Posterior cingulate gyrus (tissue), 11 donors: ENCODE results near the gene CUL1.
A peak's percentile ranks its signal among the peaks of the same experiment; 100 is the strongest.

ENCODE experiments used
- DNase-seq, 10 donors: peaks; one replicate each; pipeline versions ENCODE4 v3.0.0 to v3.0.0-alpha.2; 2020 to 2021; ENCODE audit warnings: mixed read lengths in 3 of 10
- intact Hi-C: fragments of 100-400 bp; cut with DNase I; formaldehyde crosslinking; loops from one replicate; pipeline ENCODE4 v1.15.1; 2023

CUL1 gene

DNA sequence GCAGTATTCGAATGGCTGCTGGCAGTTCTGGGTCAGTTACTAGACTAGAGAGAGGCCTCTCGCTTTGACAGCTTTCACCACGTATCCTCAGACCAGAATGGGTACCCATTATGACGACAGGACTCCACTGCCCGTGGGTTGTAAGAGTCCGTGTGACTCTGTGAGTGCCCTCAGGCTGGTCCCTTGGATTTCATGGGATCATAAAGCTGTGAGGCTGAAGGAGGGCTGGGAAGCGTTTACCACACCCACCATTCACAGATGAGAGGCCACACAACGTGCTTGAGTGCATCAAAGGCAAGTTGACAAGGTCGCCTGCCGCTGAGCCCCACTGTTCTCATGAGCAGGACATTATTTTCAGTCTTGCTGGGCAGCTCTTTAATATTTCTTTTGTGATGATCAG, 98.1 kb downstream of the CUL1 start:
- DNase-seq = no peak
- intact Hi-C loops = no loop called here

DNA sequence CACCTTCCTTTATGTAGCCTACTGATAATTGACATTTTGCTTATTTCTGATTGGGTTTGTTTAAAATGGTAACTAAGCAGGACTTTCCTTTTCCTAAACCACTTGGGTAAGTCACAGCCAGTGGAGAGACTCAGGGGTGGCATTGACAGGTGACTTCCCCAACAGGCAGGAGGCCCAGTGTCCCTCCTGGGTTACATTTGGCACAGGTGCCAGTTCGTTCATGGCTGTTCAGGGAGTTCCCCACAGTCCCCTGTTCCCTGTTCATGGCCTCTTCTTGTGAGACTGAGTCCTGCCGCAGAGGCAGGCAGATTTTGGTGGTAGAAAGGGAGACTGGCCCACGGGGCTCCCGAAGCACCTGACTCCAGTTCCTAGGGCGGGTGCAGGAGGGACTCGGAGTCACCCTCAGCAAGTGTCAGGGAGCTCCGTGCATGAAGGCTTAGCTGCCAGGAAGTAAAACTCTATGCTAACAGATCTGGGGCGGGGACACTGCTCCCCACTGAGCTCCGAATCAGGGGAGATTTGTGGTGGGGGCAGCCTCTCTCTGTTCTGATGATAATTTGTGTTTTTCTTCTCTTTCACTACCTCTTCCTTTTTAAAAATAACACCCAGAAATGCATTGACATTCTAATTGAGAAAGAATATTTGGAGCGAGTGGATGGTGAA, 101.3 kb downstream of the CUL1 start:
- intact Hi-C loops = no loop called here
- DNase-seq = no peak

DNA sequence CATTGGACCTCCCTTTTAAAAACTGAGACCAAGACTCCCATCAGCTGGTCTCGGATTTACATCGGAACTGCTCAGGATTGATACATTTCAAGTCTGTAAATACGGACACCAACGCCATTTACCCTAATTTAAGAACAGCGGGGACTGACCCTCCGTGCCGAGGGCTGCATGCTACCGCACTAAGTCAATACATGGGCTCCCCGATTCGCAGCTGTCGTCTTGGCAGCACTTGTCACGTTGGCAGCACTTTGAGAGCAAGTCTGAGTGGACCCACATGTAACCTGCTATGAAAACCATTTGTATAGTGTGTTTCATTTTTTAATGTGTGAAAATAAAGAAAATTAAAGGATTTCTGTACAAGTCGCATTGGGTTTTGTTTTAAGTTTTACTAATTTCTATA, 102.0 kb downstream of the CUL1 start:
- peak in 1 of 10 donors; percentile 64 for DNase-seq
- intact Hi-C loops = no loop called here

DNA sequence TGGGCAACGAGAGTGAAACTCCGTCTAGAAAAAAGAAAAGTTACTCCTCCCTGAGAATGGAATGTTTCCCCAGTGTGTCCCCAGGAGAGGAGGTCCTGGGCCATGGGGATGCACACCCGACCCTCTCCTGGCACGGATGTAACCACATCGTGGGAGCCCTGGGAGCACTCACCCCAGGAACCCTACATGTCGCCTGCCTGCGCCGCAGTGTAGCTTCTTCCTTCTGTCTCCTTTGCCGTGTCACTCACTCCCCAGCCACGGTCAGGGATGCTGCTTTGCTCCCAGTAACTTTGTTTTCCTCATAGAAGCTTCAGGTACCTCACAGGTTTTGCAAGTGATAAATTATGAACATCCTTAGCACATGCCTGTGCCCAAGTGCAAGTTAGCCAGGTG, 103.4 kb downstream of the CUL1 start:
- DNase-seq = peak in 1 of 10 donors; percentile 64
- intact Hi-C loops = no loop called here

DNA sequence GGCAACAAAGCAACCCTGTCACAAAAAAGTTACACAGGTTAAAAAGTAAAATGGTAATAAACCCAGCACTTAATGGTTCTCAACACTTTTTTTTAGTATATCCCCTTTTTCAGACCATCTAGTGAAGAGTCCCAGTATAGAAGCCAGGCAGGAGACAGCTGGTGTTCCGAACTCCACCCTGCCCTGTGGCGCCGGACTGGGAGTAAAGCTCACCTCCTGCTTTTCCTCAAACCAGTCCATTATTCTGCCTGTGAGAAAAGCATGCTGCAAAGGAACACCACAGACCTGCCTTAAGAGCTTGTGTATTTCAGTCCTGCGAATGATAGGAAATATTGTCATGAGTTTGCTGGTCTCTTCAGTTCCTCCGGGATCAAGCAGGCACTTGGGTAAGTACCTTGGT, 104.4 kb downstream of the CUL1 start:
- intact Hi-C loops = no loop called here
- no peak for DNase-seq

DNA sequence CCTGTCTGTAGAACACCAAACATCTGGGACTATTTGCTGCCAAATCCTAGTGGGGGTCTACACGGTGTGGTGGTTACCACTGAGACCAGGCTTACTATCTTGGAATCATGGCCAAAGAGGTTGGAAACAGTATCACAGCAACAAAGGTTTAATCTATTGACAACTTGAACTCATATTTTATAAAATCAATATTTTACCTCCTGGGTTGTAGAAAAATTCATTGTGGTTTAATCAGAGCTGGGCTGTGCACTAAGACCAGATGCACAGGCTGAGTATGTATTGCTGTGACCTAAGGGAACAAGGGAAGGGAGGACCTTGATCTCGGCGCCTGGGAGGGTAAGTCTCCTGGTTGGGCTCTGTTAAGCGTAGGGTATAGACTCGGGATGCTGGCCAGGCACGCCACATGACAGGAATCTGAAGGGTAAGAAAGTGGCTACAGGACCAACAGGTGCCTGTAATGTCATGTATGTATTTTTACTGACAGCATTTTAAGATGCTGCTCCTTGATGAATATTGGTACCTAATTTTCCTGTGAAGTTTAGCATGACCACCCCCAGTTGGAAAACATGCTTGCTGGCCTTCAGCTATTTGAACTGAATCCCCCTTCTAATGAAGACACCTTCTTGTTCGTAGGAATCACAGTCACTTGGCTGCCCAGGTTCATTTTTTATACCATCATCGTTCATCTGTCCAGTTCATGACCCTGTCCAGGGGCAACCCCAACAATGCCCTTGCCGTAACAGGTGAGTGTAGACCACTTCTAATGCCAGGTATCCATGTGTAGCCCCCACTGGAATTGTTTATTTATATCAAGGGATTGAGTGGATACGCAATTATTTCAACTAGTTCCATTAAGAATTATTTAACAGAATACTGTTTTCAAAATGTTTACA, 105.9 kb downstream of the CUL1 start:
- no peak for DNase-seq
- intact Hi-C loops = no loop called here

DNA sequence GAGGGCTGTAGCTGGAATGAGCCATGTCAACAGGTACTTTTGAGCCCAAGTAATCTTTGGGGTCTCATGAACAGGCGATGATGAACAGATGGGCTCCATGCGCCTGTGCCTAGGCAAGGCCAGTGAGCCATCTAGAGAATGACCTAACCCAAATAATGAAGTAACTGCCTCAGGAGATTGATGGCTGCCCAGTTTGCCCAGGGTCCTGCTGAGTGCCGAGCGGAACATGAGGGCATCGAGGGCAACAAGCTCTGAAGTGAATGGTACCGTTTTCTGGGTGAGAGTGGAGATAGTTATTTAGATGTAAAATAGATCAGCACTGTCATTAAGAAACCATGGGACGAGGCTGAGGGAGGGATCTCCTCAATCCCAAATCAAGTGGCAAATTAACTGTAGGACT, 107.5 kb downstream of the CUL1 start:
- intact Hi-C loops = no loop called here
- DNase-seq = peak in 1 of 10 donors; percentile 73

DNA sequence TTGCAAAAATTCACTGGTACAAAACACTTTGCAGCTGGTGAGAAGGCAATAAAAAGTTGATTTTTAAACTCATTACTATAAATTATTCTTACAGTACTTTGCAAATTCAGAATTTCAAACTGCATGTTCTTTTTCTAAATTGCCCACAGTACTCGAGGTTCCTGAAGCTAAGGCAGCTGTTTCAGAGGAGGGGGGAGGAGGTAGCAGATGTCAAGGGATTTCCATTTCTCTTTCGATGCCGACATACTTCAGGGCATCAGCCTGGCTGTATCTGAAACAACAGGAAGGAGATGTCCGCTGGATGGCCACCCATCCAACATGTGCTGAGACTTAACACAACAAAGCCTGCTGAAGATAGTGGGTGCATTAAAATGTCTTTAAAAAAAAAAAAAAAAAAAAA, 108.7 kb downstream of the CUL1 start:
- no peak for DNase-seq
- intact Hi-C loops = no loop called here

DNA sequence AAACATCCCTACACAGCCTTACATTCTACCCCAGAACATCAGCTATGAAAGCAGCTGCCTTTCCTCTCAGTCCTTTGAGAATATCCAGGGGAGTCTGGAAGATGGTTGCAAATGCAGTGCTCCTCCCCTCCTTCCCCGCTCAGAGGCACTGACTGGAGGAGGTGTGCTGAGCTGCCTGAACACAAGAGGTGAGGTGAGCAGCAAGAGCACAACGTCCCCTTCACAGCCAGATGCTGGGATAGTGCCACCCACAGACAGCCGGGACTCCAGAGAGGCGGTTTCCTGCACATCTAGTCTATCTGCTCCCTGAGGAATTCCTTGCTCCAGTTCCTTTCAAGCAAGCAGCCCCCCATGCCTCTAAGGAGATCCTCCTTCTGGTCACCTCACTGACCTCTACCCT, 111.2 kb downstream of the CUL1 start:
- intact Hi-C loops = no loop called here
- peak in 2 of 10 donors; percentile 81 to 88 for DNase-seq

DNA sequence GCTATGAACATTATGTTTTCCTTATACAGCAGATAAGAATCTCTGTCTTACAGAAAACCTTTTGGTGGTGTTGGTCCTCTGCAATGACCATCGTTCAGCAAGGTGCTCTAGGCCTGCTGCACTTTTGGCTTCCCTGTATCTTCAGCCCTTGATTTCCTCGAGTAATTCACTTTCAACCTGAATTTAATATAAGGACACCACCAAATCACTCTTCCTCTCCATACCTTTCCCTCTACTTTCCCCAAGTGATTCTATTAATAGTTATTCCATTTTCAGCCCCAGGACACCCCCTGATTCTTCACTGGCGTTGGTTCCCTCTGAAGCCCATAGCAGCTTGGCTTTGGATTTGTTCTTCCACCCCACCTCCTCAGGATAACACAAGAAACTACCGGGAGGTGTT, 113.2 kb downstream of the CUL1 start:
- no peak for DNase-seq
- intact Hi-C loops = no loop called here

DNA sequence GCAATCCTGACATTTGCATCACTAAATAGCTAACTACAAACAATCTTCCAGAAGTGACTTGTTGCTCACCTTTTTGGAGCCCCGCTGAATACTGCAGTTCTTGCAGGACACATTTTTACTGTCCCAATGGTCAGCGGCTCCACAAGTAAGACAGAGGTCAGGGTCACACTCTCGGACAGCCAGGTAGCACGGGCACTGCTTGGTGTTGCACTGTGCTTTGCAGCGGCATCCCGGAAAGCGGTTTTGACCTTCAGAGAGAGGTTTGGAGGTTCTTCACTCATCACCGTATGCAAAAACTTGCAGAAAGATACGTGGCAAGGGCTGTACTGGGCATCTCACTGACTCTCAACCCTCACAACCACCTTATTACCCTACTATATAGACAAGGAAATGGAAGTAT, 115.2 kb downstream of the CUL1 start:
- no peak for DNase-seq
- intact Hi-C loops = no loop called here

DNA sequence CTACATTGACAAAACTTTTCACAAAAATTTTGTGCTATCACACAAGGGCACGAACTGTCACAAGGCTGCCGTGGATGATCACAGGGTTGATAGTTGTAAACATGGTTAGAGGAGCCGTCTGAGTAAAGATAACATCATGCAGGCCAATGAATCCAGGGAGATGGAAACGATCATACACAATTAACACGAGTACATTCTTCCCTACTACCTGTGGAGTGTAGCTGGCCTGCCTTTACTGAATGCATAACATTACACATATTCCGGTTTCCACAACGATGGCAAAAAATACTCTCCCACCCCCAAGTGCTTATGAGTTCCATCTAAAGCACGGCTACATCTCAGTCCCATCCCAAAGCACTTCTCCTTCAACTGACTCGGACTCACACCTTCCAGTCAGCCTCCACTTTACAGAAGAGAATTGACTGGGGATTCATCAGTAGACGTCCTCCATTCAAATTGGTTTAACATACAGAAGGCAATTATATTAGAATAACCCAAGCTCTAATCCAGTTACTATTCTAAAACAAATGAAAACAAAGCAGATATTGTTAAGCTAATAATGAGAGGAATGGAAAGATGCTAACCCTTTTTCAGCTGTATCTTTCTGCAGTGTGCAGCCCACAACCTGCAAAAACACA, 116.3 kb downstream of the CUL1 start:
- intact Hi-C loops = no loop called here
- DNase-seq = no peak

DNA sequence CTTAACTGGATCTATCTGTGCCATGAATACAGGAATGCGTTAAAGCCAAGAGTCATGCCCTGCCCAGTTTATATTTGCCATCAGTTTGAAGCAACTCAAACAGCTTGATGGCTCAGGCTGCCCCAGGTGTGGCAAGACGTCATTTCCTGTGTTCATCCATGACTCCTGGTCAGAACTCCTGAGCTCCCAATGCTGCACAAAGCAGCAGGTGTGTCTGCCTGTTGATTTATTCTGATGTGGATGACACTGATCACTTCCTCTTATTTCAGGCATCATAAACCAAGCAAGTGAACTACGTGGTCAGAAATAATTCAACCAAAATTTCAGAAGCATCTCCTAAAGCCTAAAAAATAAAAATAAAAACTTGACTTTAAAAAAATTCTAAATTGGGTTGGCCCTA, 116.9 kb downstream of the CUL1 start:
- intact Hi-C loops = no loop called here

DNA sequence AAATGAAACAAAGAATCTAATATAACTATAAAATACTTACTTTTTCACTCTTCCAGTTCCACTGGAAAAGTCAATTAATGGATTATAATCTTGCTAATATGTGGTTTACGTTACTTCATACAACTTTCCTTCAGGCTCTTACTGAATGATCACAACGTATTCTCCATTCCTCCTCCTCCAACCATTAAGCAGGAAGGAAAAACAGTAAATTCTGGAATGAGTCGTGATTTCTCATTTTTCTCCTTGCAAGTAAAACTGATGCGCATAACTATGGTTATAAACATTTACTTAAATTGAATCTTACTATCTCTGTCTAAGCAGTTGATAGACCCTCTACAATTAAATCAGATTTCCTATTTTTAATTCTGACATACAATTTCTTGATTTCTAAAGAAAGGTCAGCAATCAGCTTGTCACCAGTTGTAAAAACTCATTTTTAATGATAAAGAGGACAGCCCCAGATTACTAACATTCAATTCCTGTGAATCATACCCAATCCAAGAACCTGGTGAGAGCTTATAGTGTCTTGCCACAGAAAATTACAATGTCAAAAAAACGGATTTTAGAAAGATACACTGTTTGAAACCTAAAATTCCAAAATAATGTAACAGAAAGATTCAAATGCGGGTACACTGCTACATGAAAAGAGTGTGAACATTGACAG, 121.1 kb downstream of the CUL1 start:
- intact Hi-C loops = no loop called here
- DNase-seq = no peak

More for the DNA sequence above, 116.9 kb downstream of the CUL1 start:
- DNase-seq = no peak

DNA sequence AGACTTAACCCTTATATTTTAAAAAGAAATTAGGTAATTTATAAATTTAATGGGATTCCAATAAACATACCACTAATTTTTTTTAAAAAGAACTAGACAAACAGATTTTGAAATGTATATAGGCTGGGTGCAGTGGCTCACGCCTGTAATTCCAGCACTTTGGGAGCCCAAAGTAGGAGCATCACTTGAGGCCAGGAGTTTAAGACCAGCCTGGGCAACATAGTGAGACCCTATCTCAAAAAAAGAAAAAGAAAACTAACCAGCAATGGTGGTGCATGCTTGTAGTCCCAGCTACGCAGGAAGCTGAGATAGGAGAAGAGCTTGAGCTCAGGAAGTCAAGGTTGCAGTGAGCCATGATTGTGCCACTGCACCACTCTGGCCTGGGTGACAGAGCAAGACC, 122.7 kb downstream of the CUL1 start:
- intact Hi-C loops = no loop called here
- no peak for DNase-seq

DNA sequence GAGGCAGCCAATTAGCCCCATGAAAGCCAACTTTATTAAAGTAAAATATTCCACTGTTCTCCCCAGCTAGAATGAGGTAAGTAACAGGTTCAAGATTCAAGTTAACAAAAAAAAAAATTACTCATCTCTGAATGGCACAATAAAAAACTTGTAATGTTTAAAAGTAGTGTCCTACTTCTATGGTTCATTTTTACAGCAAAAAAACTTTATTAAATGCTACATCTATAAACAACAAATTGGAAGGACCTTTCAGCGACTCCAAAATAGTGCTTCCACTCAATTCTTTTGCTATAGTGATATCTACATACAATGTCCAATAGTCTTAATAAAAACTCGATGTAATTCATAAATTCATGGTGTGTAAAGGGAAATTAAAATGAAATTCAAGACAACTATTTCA, 126.2 kb downstream of the CUL1 start:
- DNase-seq = no peak
- intact Hi-C loops = no loop called here

DNA sequence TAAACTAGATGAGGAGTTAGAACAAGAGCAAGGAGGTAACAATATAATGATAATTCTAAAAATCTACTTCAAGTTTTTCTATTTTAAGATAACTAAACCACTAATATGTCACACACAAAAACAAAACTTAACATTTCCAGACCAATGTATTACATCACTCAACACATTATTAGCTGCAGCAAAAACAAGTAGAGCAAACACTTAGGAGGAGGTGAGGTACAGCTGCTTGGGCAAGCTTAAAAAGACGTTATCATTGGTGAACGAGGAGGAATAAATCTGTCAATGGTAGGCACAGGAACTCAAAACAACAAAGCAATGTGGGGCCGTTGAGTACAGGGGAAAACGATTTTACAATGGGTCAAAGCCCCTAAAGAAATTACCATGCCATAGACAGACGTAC, 126.6 kb downstream of the CUL1 start:
- DNase-seq = no peak
- intact Hi-C loops = no loop called here

DNA sequence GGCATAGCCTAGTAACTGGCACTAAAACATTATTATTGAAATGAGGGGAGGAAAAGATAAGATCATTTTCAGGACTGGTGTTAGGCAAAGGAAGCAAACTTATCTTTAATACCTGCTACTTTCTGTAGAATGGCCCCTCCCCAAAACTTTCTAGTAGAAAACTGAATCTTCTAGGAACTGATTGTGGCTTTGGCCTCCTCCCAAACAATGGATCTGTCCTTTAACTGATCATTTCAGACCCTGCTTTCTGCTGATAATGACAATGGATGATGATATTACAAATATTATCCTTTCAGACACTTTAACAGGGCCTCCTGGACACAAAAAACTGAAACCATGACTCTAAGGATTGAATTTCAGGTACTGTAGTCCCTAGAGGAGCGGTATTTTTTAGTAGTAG, 130.3 kb downstream of the CUL1 start:
- intact Hi-C loops = no loop called here
- no peak for DNase-seq

DNA sequence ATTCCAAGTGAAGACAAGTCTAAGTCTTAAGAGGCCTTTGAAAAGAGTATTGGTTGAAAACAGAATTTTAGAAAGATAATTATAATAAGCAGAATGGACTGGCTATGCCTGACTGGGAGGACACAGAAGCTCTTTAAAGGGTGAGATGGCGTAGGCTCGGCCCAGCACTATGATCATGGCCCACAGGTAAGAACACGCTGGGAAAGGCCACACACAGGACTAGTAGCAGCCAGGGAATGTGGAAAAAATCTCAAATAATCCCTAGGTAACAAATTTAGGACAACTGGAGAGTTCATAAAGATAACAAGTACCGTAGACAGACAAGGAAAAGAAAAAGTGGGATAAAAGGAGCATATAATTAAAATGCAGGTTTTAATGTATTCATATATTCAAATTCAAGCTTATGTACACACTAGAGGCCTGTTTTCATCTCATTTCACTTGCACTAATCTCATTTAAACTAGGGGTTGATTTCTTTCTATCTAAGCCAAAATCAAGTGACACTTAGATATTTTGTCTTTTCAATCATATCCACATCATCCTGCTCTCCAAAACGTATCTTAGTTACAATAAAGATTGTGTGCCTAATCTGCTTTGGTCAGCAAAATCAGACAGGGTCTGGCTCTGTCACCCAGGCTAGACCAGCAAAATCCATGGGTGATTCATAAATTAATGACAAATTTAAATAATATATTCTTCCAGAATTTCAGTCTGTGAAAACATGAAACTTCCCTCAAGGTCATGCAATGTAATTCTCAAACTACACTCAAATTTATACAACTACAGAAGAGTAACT, 132.4 kb downstream of the CUL1 start:
- no peak for DNase-seq
- intact Hi-C loops = no loop called here

DNA sequence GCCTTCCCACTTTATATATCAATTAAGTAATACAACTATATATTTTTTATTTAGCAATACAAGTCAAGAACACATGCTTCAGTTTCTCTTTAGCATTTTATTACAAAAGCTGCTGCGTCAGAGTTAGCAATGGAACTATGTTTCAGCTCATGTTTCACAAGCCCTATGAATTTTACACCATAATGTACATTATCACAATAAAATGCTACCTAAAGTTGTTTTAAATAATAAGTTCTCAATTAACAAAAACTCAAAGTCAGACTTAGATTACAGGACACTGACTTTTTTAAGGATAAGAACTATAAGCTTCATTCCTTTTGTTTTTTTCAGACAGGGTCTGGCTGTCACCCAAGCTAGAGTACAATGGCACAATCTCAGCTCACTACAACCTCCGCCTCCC, 133.1 kb downstream of the CUL1 start:
- intact Hi-C loops = no loop called here
- no peak for DNase-seq
